ENCODE results near the gene TSEN2.
"Not testable (repeated sequence)": the region's sequence is repeated elsewhere in the genome, so short reads cannot be mapped to it uniquely, and the experiment has no call there.

The TSEN2 gene

DNA sequence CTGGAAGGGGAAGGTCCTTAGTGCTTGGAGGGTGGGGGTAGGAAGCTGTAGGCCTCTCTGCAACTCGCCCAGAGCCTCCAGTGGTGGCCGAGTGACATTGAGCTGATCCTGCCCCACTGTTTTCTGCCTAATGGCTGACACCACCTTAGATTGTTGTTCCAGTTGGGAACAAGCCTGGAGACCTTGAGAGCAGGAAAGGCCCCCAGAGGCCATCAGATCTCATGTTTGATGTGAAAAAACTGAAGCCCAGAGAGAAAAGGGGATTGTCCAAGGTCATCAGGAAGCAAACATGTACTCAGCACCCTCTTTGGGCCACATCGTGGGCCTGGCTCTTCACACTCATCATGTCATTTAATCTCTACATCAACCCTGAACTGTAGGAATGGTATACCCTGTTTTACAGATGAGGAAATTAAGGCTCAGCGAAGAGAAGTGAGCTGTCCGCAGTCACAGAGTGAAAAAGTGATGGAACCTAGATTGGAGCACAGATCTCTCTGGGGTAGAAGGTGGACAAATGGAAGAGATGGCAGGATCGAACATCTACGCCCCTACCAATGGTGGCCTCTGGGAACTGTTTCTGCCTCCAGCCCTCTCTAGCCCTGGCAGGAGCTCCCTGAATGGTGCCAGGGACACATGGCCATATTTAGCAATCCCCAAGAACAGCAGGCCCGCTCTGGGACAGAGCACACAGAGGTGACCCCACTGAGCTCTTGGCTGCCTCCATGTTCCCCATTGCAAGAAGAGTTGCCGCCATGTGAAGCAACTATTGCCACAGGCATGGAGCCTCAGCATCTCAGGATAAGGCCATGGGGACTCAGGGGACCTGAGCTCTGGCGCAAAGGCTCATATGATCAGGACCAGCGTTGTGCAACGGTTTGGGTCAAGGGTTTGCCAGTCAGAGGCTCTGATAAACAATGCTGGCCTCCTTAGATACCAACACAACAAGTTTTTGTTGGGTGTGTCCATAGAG is 31.6 kb upstream of the TSEN2 start:
- no peak for DNase-seq (ENCODE audit: low spot score)
- in situ Hi-C loops (cut with MboI; ENCODE audit: low pct_unique_long_range_greater_than_20kb, low sequenced_read_pairs, unreplicated experiment), result no loop called here
- TF ChIP-seq, protein P1, sequence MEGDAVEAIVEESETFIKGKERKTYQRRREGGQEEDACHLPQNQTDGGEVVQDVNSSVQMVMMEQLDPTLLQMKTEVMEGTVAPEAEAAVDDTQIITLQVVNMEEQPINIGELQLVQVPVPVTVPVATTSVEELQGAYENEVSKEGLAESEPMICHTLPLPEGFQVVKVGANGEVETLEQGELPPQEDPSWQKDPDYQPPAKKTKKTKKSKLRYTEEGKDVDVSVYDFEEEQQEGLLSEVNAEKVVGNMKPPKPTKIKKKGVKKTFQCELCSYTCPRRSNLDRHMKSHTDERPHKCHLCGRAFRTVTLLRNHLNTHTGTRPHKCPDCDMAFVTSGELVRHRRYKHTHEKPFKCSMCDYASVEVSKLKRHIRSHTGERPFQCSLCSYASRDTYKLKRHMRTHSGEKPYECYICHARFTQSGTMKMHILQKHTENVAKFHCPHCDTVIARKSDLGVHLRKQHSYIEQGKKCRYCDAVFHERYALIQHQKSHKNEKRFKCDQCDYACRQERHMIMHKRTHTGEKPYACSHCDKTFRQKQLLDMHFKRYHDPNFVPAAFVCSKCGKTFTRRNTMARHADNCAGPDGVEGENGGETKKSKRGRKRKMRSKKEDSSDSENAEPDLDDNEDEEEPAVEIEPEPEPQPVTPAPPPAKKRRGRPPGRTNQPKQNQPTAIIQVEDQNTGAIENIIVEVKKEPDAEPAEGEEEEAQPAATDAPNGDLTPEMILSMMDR (IDR thresholded peaks at IDR 0.05; ENCODE audit: extremely low read depth, insufficient read depth, missing control alignments), result no peak

DNA sequence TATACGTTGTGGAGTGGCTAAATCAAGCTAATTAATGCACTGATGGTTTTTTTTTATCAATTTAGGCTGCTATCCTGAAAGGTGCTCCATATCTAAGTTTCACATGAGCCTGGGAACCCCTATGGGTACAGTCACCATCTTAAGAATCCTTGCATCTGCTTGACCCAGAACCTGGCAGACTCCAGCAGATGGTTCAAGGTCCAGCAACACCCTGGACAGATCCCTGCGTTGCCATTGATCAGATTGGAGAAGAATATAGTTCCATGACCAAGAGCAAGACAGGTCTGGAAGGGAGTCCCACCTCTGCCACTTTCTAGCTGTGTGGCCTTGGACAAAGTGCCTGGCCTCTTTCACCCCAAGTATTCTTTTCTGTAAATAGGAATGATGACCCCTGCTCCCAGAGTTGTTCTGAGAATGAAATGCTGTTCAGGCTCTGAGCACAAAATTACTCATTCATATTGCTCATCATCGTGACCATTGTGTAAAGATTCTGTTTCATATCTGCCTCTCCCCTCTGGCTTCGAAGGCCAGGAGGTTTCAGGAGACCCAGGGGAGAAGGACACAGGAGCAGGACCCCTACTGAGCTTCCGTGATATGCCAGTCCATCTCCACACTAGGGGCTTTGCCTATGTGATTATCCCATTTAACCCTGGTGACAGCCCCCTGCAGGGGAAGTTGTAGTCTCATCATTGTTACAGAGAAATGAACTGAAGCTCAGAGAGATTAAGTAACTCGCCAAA is 30.0 kb upstream of the TSEN2 start:
- no peak for DNase-seq (ENCODE audit: low spot score)
- in situ Hi-C loops (cut with MboI; ENCODE audit: low pct_unique_long_range_greater_than_20kb, low sequenced_read_pairs, unreplicated experiment), result no loop called here
- TF ChIP-seq, protein P1 (IDR thresholded peaks at IDR 0.05; ENCODE audit: extremely low read depth, insufficient read depth, missing control alignments), result no peak

DNA sequence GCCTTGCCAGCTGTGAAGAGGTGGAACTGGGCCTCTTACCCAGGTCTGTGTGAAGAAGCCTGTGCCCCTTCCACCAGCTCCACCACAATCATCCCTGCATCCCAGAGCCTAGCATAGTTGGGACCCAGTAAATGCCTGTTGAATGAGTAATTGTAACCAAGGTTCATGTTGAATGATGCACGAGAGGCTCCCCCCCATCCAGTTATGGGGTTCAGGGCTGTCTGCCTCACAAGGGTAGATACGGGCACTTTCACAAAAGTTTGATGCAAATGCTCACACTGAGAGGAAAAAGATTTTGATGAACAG is 29.5 kb upstream of the TSEN2 start:
- in situ Hi-C loops (cut with MboI; ENCODE audit: low pct_unique_long_range_greater_than_20kb, low sequenced_read_pairs, unreplicated experiment), result no loop called here
- DNase-seq (ENCODE audit: low spot score), result no peak
- TF ChIP-seq, protein P1 (IDR thresholded peaks at IDR 0.05; ENCODE audit: extremely low read depth, insufficient read depth, missing control alignments), result no peak

DNA sequence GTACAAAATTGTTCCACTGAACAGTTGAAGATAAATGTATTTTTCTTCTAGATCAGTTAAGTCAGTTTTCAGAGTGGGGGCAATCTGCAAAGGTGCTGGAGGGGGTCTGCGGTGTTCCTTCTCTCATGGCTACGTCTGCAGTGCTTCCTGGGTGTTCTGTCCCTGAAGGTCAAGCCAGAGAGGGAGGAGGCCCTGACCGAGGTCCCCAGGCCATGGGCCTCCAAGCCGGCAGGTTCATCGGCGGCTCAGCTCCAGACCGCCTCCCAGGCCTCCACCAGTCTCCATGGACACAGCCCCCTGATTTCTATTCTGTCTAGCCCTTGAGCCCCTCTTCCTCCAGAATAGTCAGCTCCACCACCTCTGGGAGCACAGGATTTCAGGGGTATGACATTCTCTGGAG is 28.5 kb upstream of the TSEN2 start:
- in situ Hi-C loops (cut with MboI; ENCODE audit: low pct_unique_long_range_greater_than_20kb, low sequenced_read_pairs, unreplicated experiment), result no loop called here
- no peak for DNase-seq (ENCODE audit: low spot score)
- TF ChIP-seq, protein P1 (IDR thresholded peaks at IDR 0.05; ENCODE audit: extremely low read depth, insufficient read depth, missing control alignments), result no peak

DNA sequence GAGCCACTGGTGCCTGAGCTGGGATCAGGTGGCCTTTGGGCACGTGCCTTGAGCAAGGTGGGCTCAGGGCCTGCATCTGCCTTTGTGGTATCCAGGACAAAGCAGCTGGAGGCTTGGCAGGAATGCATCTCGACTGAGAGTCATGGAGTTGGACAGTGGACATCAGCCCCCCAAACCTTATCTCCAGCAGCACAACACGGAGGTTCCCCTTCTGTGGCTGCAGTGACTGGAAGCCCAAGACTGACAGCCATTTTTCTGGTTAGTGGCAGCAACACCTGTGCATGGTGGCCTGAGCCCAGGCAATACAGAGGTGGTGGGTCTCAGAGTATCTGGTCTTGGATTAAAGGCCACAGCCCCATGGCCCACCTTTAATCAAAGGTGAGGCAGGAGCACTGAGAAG is 27.8 kb upstream of the TSEN2 start:
- TF ChIP-seq, protein P1 (IDR thresholded peaks at IDR 0.05; ENCODE audit: extremely low read depth, insufficient read depth, missing control alignments), result no peak
- in situ Hi-C loops (cut with MboI; ENCODE audit: low pct_unique_long_range_greater_than_20kb, low sequenced_read_pairs, unreplicated experiment), result no loop called here
- no peak for DNase-seq (ENCODE audit: low spot score)

DNA sequence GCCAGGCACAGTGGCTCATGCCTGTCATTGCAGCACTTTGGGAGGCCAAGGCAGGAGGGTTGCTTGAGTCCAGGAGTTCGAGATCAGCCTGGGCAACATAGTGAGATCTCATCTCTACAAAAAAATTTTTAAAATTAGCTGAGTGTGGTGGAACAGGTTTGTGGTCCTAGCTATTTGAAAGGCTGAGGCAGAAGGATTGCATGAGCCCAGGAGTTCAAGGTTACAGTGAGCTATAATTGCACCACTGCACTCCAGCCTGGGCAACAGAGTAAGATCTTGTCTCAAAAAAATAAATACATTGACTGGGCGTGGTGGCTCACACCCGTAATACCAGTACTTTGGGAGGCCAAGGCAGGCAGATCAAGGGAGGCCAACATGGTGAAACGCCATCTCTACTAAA is 26.9 kb upstream of the TSEN2 start:
- DNase-seq (ENCODE audit: low spot score); in situ Hi-C loops (cut with MboI; ENCODE audit: low pct_unique_long_range_greater_than_20kb, low sequenced_read_pairs, unreplicated experiment): not testable (repeated sequence)

DNA sequence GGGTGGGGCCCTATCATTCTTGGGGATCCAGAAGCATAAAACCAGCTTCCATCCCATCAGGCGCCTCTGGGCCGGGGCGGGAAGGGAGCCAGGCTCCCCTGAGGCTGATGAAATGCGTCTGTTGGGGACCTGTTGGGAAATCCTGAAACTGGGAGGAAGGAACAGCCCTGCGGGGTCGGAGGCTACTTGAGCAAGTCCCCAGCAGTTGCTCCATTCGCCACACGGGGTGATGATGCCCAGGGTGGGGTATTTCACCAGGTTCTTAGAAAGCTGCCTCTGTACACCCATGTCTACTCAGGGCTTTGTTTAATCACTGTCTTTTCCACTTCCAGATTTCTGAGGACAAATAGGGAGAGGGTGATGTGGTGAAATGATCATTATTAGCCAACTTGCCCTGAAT is 25.4 kb upstream of the TSEN2 start:
- DNase-seq (ENCODE audit: low spot score), result no peak
- in situ Hi-C loops (cut with MboI; ENCODE audit: low pct_unique_long_range_greater_than_20kb, low sequenced_read_pairs, unreplicated experiment), result no loop called here
- TF ChIP-seq, protein P1 (IDR thresholded peaks at IDR 0.05; ENCODE audit: extremely low read depth, insufficient read depth, missing control alignments), result no peak
